ENCODE measurements around the gene B4GALT5. TPM values are rescaled to one million over a fixed set of nuclear protein-coding genes. Genes with fewer than 3 reads are reported as not detected.

Gene B4GALT5
- polyA plus RNA-seq, 2 donors, result 17.9 to 28.3 TPM

GRCh38 chr20:49649672-49650071, 64.0 kb downstream of the B4GALT5 start:
- H3K27me3 ChIP-seq (ENCODE audit: control insufficient read depth in 1 of 2, insufficient read depth in 2 of 2, low read length in 2 of 2), result no peaks in the 10 kb centered on the region
- no peak overlapping the region for H3K27ac ChIP-seq (ENCODE audit: low read depth in 2 of 2, low read length in 1 of 2)
- 80 to 81% methylated on average over 3 of the region's 3 CpGs for WGBS, 2 donors
- no peak overlapping the region for H3K4me3 ChIP-seq (ENCODE audit: low read depth in 1 of 2, low read length in 2 of 2)
- no peaks in the 10 kb centered on the region for H3K4me1 ChIP-seq (ENCODE audit: control insufficient read depth in 2 of 2, insufficient read depth in 2 of 2, low read length in 1 of 2)
- H3K9me3 ChIP-seq (ENCODE audit: control insufficient read depth in 2 of 2, insufficient read depth in 1 of 2, low read depth in 1 of 2, low read length in 1 of 2), result no peaks in the 10 kb centered on the region
- peaks cover 12 to 17% of the 10 kb centered on the region in 2 donors for H3K36me3 ChIP-seq (ENCODE audit: control insufficient read depth in 2 of 2, insufficient read depth in 2 of 2, low read length in 1 of 2)

GRCh38 chr20:49647550-49647949, 66.1 kb downstream of the B4GALT5 start:
- no peaks in the 10 kb centered on the region for H3K27me3 ChIP-seq (ENCODE audit: control insufficient read depth in 1 of 2, insufficient read depth in 2 of 2, low read length in 2 of 2)
- no peaks in the 10 kb centered on the region for H3K4me1 ChIP-seq (ENCODE audit: control insufficient read depth in 2 of 2, insufficient read depth in 2 of 2, low read length in 1 of 2)
- 86 to 91% methylated on average over 6 of the region's 6 CpGs for WGBS, 2 donors
- no peak overlapping the region for H3K4me3 ChIP-seq (ENCODE audit: low read depth in 1 of 2, low read length in 2 of 2)
- H3K27ac ChIP-seq (ENCODE audit: low read depth in 2 of 2, low read length in 1 of 2), result no peak overlapping the region
- H3K36me3 ChIP-seq (ENCODE audit: control insufficient read depth in 2 of 2, insufficient read depth in 2 of 2, low read length in 1 of 2), result peaks cover 12 to 20% of the 10 kb centered on the region in 2 donors
- H3K9me3 ChIP-seq (ENCODE audit: control insufficient read depth in 2 of 2, insufficient read depth in 1 of 2, low read depth in 1 of 2, low read length in 1 of 2), result no peaks in the 10 kb centered on the region

- no peaks in the 10 kb centered on the region for H3K27me3 ChIP-seq (ENCODE audit: control insufficient read depth in 1 of 2, insufficient read depth in 2 of 2, low read length in 2 of 2)
- H3K36me3 ChIP-seq (ENCODE audit: control insufficient read depth in 2 of 2, insufficient read depth in 2 of 2, low read length in 1 of 2), result peaks cover 19 to 22% of the 10 kb centered on the region in 2 donors
- H3K4me1 ChIP-seq (ENCODE audit: control insufficient read depth in 2 of 2, insufficient read depth in 2 of 2, low read length in 1 of 2), result no peaks in the 10 kb centered on the region
- no peaks in the 10 kb centered on the region for H3K9me3 ChIP-seq (ENCODE audit: control insufficient read depth in 2 of 2, insufficient read depth in 1 of 2, low read depth in 1 of 2, low read length in 1 of 2)
- H3K4me3 ChIP-seq (ENCODE audit: low read depth in 1 of 2, low read length in 2 of 2), result no peak overlapping the region
- H3K27ac ChIP-seq (ENCODE audit: low read depth in 2 of 2, low read length in 1 of 2), result no peak overlapping the region
- WGBS, 2 donors, result 86 to 88% methylated on average over 2 of the region's 2 CpGs
Observed at GRCh38 chr20:49646528-49646927, 67.2 kb downstream of the B4GALT5 start.

GRCh38 chr20:49646126-49646525, 67.6 kb downstream of the B4GALT5 start:
- Histone ChIP-seq H3K9me3 (ENCODE audit: control insufficient read depth in 2 of 2, insufficient read depth in 1 of 2, low read depth in 1 of 2, low read length in 1 of 2) (no peaks in the 10 kb centered on the region), H3K27ac (ENCODE audit: low read depth in 2 of 2, low read length in 1 of 2) (no peak overlapping the region), H3K27me3 (ENCODE audit: control insufficient read depth in 1 of 2, insufficient read depth in 2 of 2, low read length in 2 of 2) (no peaks in the 10 kb centered on the region), H3K4me3 (ENCODE audit: low read depth in 1 of 2, low read length in 2 of 2) (no peak overlapping the region), H3K36me3 (ENCODE audit: control insufficient read depth in 2 of 2, insufficient read depth in 2 of 2, low read length in 1 of 2) (peaks cover 21 to 24% of the 10 kb centered on the region in 2 donors), H3K4me1 (ENCODE audit: control insufficient read depth in 2 of 2, insufficient read depth in 2 of 2, low read length in 1 of 2) (no peaks in the 10 kb centered on the region)
- WGBS, 2 donors, result 87 to 91% methylated on average over 3 of the region's 3 CpGs

GRCh38 chr20:49644980-49645565, 68.6 kb downstream of the B4GALT5 start:
- Histone ChIP-seq H3K27me3 (ENCODE audit: control insufficient read depth in 1 of 2, insufficient read depth in 2 of 2, low read length in 2 of 2) (no peaks in the 10 kb centered on the region), H3K27ac (ENCODE audit: low read depth in 2 of 2, low read length in 1 of 2) (no peak overlapping the region), H3K4me3 (ENCODE audit: low read depth in 1 of 2, low read length in 2 of 2) (no peak overlapping the region), H3K36me3 (ENCODE audit: control insufficient read depth in 2 of 2, insufficient read depth in 2 of 2, low read length in 1 of 2) (peaks cover 26 to 28% of the 10 kb centered on the region in 2 donors), H3K9me3 (ENCODE audit: control insufficient read depth in 2 of 2, insufficient read depth in 1 of 2, low read depth in 1 of 2, low read length in 1 of 2) (no peaks in the 10 kb centered on the region), H3K4me1 (ENCODE audit: control insufficient read depth in 2 of 2, insufficient read depth in 2 of 2, low read length in 1 of 2) (no peaks in the 10 kb centered on the region)
- 92% methylated on average over 5 of the region's 5 CpGs for WGBS, 2 donors

- WGBS, 2 donors, result 88 to 90% methylated on average over 4 of the region's 4 CpGs
- no peaks in the 10 kb centered on the region for H3K9me3 ChIP-seq (ENCODE audit: control insufficient read depth in 2 of 2, insufficient read depth in 1 of 2, low read depth in 1 of 2, low read length in 1 of 2)
- peaks cover 27 to 33% of the 10 kb centered on the region in 2 donors for H3K36me3 ChIP-seq (ENCODE audit: control insufficient read depth in 2 of 2, insufficient read depth in 2 of 2, low read length in 1 of 2)
- no peaks in the 10 kb centered on the region for H3K27me3 ChIP-seq (ENCODE audit: control insufficient read depth in 1 of 2, insufficient read depth in 2 of 2, low read length in 2 of 2)
- no peaks in the 10 kb centered on the region for H3K4me1 ChIP-seq (ENCODE audit: control insufficient read depth in 2 of 2, insufficient read depth in 2 of 2, low read length in 1 of 2)
- H3K27ac ChIP-seq (ENCODE audit: low read depth in 2 of 2, low read length in 1 of 2), result no peak overlapping the region
- no peak overlapping the region for H3K4me3 ChIP-seq (ENCODE audit: low read depth in 1 of 2, low read length in 2 of 2)
Observed at GRCh38 chr20:49642816-49643215, 70.9 kb downstream of the B4GALT5 start.

GRCh38 chr20:49641683-49642656, 71.7 kb downstream of the B4GALT5 start:
- no peak overlapping the region for H3K4me3 ChIP-seq (ENCODE audit: low read depth in 1 of 2, low read length in 2 of 2)
- H3K9me3 ChIP-seq (ENCODE audit: control insufficient read depth in 2 of 2, insufficient read depth in 1 of 2, low read depth in 1 of 2, low read length in 1 of 2), result no peaks in the 10 kb centered on the region
- H3K27me3 ChIP-seq (ENCODE audit: control insufficient read depth in 1 of 2, insufficient read depth in 2 of 2, low read length in 2 of 2), result no peaks in the 10 kb centered on the region
- 67 to 77% methylated on average over 10 of the region's 10 CpGs for WGBS, 2 donors
- peaks cover 26 to 34% of the 10 kb centered on the region in 2 donors for H3K36me3 ChIP-seq (ENCODE audit: control insufficient read depth in 2 of 2, insufficient read depth in 2 of 2, low read length in 1 of 2)
- H3K4me1 ChIP-seq (ENCODE audit: control insufficient read depth in 2 of 2, insufficient read depth in 2 of 2, low read length in 1 of 2), result no peaks in the 10 kb centered on the region
- no peak overlapping the region for H3K27ac ChIP-seq (ENCODE audit: low read depth in 2 of 2, low read length in 1 of 2)

- Histone ChIP-seq H3K9me3 (ENCODE audit: control insufficient read depth in 2 of 2, insufficient read depth in 1 of 2, low read depth in 1 of 2, low read length in 1 of 2) (no peaks in the 10 kb centered on the region), H3K4me3 (ENCODE audit: low read depth in 1 of 2, low read length in 2 of 2) (no peak overlapping the region), H3K4me1 (ENCODE audit: control insufficient read depth in 2 of 2, insufficient read depth in 2 of 2, low read length in 1 of 2) (no peaks in the 10 kb centered on the region), H3K27me3 (ENCODE audit: control insufficient read depth in 1 of 2, insufficient read depth in 2 of 2, low read length in 2 of 2) (no peaks in the 10 kb centered on the region), H3K36me3 (ENCODE audit: control insufficient read depth in 2 of 2, insufficient read depth in 2 of 2, low read length in 1 of 2) (peaks cover 17 to 44% of the 10 kb centered on the region in 2 donors), H3K27ac (ENCODE audit: low read depth in 2 of 2, low read length in 1 of 2) (no peak overlapping the region)
- 72 to 76% methylated on average over 8 of the region's 8 CpGs for WGBS, 2 donors
Observed at GRCh38 chr20:49637046-49637637, 76.5 kb downstream of the B4GALT5 start.

- Histone ChIP-seq H3K36me3 (ENCODE audit: control insufficient read depth in 2 of 2, insufficient read depth in 2 of 2, low read length in 1 of 2) (peaks cover 14 to 44% of the 10 kb centered on the region in 2 donors), H3K9me3 (ENCODE audit: control insufficient read depth in 2 of 2, insufficient read depth in 1 of 2, low read depth in 1 of 2, low read length in 1 of 2) (no peaks in the 10 kb centered on the region), H3K27ac (ENCODE audit: low read depth in 2 of 2, low read length in 1 of 2) (no peak overlapping the region), H3K4me3 (ENCODE audit: low read depth in 1 of 2, low read length in 2 of 2) (no peak overlapping the region), H3K4me1 (ENCODE audit: control insufficient read depth in 2 of 2, insufficient read depth in 2 of 2, low read length in 1 of 2) (peaks cover 0 to 5% of the 10 kb centered on the region in 2 donors), H3K27me3 (ENCODE audit: control insufficient read depth in 1 of 2, insufficient read depth in 2 of 2, low read length in 2 of 2) (no peaks in the 10 kb centered on the region)
- WGBS, 2 donors, result 84 to 92% methylated on average over 5 of the region's 5 CpGs
Observed at GRCh38 chr20:49636447-49636846, 77.2 kb downstream of the B4GALT5 start.

All from esophagus (tissue), 2 donors.